HS-27A (cell line): ENCODE measurements around the gene ZBTB16.

Experiments
- DNase-seq: peaks from one replicate; pipeline ENCODE4 v3.0.0-alpha.2; 2012; ENCODE audit warnings: low read depth, missing footprints

Gene ZBTB16

DNA sequence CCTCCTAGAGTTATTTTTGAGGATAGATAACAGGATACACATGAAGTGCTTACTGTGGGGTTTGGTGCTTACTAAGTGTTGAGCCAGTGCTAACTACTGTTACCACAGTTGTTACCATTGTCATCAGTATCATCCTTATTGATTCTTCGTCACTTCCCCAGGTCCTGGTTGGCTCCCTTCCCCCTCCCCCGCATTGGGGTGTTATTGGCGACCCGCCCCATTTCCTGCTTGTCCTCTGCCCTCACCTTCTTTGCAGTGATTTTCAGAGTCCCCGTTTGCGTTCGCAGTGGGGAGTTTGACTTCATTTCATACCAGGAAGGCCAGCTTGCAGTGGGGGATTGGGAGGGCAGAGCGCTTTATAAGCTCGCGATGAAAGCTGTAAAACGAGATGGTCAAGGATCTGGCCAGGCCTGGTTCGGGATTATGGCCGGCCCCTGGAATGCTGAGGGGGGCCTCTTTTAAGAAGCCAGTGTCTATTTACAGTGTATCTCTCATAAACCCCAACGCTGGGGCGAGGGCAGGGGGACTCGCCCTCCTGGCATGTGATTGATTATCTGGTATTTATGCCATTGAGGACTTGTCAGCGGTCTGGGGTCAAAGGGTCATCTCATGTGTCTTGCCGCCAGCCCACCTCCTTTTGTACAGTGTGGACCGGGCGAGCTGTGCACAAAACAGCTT, 152.1 kb downstream of the ZBTB16 start:
- no peak for DNase-seq

- no peak for DNase-seq
These were observed 154.1 kb downstream of the ZBTB16 start for GRCh38 chr11:114213622-114214021.

- DNase-seq = no peak
These were observed 155.9 kb downstream of the ZBTB16 start for GRCh38 chr11:114215428-114215827.

- DNase-seq = no peak
These were observed 156.6 kb downstream of the ZBTB16 start for GRCh38 chr11:114215871-114216795.

GRCh38 chr11:114216796-114217180, 157.3 kb downstream of the ZBTB16 start:
- no peak for DNase-seq

DNA sequence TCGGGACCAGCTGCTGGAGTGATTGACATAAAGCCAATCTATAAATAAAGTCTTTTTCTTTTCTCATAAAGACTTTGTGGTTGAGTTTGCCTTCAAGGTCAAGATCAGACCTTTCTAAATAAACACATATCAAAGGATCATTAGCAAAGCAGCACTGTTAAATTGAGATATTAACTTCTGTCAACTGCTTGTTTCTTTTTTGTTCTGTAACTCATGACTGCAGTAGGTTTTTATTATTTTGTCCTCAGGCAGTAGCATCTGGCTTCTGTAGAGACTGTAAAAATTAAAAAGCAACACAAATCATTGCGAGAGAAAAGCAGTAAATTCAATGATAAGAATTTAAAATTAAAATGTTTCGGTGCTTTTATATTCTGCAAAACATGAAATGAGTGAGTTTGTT, 159.0 kb downstream of the ZBTB16 start:
- no peak for DNase-seq

- no peak for DNase-seq
These were observed 160.2 kb downstream of the ZBTB16 start for GRCh38 chr11:114219559-114220349.

GRCh38 chr11:114221037-114221436, 161.5 kb downstream of the ZBTB16 start:
- DNase-seq = no peak

GRCh38 chr11:114225661-114226060, 166.2 kb downstream of the ZBTB16 start:
- DNase-seq = no peak

DNA sequence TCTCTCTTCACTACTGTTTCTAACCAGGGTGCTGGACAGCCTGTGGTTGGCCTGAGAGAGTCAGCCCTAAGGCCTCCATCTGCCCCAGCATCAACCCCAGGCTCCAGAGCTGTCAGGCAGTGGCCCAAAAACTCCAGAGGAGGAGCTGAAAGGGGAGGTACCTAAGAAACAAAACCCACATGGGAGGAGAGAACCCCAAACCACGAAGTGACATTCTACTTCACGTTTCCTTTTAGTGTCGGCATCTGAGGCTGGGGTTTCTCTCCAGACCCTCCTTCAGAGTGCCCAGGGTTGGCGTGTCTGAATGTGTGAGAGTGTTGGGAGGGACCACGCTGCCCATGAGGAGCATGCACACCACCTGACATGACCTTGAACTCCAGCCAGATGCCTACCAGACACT, 166.8 kb downstream of the ZBTB16 start:
- no peak for DNase-seq

GRCh38 chr11:114228435-114229411, 169.2 kb downstream of the ZBTB16 start:
- no peak for DNase-seq

- no peak for DNase-seq
These were observed 170.7 kb downstream of the ZBTB16 start for GRCh38 chr11:114230031-114230704.

- DNase-seq = no peak
These were observed 173.0 kb downstream of the ZBTB16 start for GRCh38 chr11:114232400-114233059.

DNA sequence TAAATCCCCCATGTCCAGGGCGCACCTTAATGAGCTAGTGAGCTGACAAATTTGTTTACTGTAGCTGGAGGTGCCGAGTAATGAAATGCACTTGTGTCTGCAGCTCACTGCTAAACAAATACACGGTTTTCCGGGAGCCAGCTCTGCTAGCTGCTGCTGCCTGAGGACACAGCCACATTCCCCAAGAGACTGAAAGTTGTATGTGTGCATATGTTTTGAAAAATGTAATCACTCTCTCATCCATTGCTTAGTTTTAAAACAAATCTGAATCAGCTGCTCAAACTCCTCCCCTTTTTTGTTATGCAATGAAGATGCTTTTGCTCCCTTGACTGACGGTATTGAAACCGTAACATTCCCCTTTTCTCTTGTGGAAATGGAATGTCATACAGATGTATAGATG, 174.2 kb downstream of the ZBTB16 start:
- no peak for DNase-seq

- no peak for DNase-seq
These were observed 177.3 kb downstream of the ZBTB16 start for GRCh38 chr11:114236829-114237228.

DNA sequence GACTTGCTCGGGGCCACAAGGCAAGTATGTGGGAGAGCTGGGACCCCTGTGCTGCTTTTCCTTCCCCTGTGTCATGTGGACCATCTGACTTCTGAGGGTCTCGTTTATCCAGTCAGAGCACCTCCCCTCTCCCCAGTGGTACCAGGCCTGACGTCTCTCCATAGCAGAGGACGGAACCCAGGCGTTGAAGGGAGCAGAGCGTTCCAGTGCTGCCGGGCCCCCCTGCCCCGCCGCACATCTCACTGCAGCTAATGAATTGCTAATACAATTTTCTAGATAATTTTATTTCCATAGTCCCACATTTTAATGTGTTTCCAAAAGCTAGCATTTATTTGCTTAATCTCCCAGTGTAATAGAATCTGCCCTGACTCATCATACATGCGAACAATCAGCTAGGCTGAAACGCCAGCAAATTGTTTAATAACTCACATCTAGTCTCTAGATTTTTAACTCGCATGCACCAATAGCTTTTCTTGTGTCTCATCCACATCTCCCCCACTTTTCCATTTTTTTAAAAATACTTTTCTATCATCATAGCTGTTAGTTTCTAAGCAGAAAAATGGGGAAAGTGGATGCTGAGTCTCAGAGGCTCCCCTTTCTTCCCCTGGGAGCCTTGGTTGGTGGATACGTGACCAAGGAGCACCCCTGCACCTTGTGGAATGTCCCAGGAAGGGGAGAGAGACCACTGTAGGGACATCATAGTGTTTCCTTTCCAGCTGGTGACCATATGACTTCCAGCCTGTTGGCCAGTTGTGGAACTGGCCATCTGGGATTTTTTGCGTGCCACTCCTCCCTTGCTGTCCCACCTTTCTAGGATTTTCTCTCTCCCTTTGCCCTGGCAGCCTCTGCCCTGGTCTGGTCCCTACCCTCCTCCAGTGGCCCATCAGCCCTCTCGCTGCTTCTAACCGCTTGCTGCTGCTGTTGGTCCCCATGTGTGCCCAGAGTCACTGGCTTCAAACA, 178.1 kb downstream of the ZBTB16 start:
- DNase-seq = no peak

DNA sequence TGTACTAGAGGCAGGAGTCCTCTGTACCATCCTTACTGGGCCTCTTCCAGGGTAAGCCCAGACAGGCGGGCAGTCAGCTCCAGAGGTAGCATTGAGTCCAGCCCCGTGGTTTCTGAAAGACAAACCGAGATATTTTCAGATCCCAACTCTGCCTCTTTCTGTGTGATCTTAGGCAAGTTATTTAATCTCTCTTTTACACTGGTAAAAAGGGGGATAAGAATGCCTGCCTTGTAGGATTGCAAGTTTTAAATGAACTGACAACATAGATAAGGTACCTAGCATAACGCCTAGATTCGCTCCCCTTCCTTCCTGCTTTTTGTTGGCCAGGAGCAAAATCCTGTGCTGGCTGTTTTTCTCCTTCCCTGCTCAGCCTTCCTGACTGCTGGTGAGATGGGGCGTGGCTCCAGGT, 180.2 kb downstream of the ZBTB16 start:
- no peak for DNase-seq

GRCh38 chr11:114242032-114242431, 182.5 kb downstream of the ZBTB16 start:
- no peak for DNase-seq
